ENCODE results near the gene EPN3.

The EPN3 gene

DNA sequence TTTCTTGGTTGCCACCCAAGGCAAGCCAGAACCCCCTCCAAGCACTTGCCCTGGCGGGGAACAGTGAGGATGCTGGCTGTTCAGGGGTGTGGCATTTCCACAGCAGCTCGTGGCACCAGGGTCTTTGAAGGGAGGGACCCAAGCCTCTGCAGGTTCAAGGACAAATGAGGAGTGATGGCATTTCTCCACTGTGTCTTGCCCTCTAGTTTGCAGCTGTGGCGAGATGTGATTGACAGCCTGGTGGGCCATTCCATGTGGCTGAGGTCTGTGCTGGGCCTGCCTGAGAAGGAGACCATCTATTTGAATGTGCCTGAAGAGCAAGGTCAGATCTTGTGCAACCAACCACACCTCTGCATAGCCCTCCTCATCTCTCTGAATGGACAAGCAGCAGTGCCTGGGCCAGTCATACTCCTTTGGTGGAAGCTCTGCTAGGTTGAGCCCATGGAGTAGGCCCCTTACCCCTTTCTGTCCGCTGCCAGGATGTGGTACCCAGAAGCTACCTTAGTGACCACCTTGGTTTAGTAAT lies 4.5 kb upstream of the EPN3 start:
- POLR2A ChIA-PET = interaction anchor here (0.7 to 1.1 kb wide), 2 partner anchors 9 to 29 kb away, joined by 3 to 5 read pairs; no protein-coding TSS in a partner anchor

DNA sequence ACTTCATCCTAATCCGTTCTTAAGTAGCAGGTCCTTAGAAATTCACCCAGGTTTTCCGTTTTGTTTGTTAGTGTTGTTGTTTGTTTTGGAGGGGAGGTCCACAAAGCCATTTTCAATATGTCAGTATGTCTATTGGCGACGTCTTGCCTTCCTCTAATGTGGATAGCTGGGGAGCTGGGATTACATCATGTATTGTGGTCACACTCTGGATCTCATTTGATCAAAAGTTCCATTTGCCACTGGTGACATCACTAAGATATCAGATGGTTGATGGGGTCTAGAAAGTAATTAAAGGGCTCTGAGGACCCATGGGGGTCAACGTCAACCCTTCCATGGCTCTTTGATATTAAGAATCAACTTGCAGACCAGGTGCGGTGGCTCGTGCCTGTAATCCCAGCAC lies 2.7 kb upstream of the EPN3 start:
- no peak overlapping the region for H3K4me3 ChIP-seq (ENCODE audit: low read depth, low read length)
- ChIA-PET POLR2A (no interaction called here), CTCF (interaction anchor here (0.6 to 0.8 kb wide), 2 partner anchors 15 to 600 kb away, joined by 3 read pairs; no protein-coding TSS in a partner anchor)
- H3K27ac ChIP-seq (ENCODE audit: extremely low read depth, low read depth, low read length) = no peak overlapping the region
- no peaks in the 10 kb centered on the region for H3K9me3 ChIP-seq (ENCODE audit: control insufficient read depth, insufficient read depth, low read depth, low read length)
- no peaks in the 10 kb centered on the region for H3K36me3 ChIP-seq (ENCODE audit: control insufficient read depth in 2 of 2, insufficient read depth in 1 of 2, low read length in 2 of 2)
- peaks cover 19% of the 10 kb centered on the region for H3K4me1 ChIP-seq (ENCODE audit: control insufficient read depth, insufficient read depth, low read length)
- TF ChIP-seq ZNF449 (tag by site-specific recombination; IDR thresholded peaks at IDR 0.05) (no peak), ZSCAN16 (tag by site-specific recombination; IDR thresholded peaks at IDR 0.05) (no peak), ZNF292 (tag by site-specific recombination; IDR thresholded peaks at IDR 0.05; ENCODE audit: borderline replicate concordance, low read depth) (no peak)
- TF ChIP-seq, protein P1, sequence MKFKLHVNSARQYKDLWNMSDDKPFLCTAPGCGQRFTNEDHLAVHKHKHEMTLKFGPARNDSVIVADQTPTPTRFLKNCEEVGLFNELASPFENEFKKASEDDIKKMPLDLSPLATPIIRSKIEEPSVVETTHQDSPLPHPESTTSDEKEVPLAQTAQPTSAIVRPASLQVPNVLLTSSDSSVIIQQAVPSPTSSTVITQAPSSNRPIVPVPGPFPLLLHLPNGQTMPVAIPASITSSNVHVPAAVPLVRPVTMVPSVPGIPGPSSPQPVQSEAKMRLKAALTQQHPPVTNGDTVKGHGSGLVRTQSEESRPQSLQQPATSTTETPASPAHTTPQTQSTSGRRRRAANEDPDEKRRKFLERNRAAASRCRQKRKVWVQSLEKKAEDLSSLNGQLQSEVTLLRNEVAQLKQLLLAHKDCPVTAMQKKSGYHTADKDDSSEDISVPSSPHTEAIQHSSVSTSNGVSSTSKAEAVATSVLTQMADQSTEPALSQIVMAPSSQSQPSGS (tag by site-specific recombination; IDR thresholded peaks at IDR 0.05; ENCODE audit: low read depth) = peak; percentile 80

More for the DNA sequence above, 4.5 kb upstream of the EPN3 start:
- CTCF ChIA-PET = no interaction called here
- Histone ChIP-seq H3K9me3 (ENCODE audit: control insufficient read depth, insufficient read depth, low read depth, low read length) (no peaks in the 10 kb centered on the region), H3K27ac (ENCODE audit: extremely low read depth, low read depth, low read length) (no peak overlapping the region), H3K36me3 (ENCODE audit: control insufficient read depth in 2 of 2, insufficient read depth in 1 of 2, low read length in 2 of 2) (no peaks in the 10 kb centered on the region), H3K4me3 (ENCODE audit: low read depth, low read length) (no peak overlapping the region), H3K4me1 (ENCODE audit: control insufficient read depth, insufficient read depth, low read length) (peaks cover 10% of the 10 kb centered on the region)
- TF ChIP-seq SP3 (tag by site-specific recombination; IDR thresholded peaks at IDR 0.05) (no peak), ZNF629 (tag by site-specific recombination; IDR thresholded peaks at IDR 0.05) (no peak)

- ChIA-PET CTCF (interaction anchor here (0.5 to 1.5 kb wide), 6 partner anchors 11 to 711 kb away, joined by 3 read pairs; no protein-coding TSS in a partner anchor), POLR2A (interaction anchor here (0.6 to 3.1 kb wide), 2 partner anchors 10 to 134 kb away, joined by 3 to 12 read pairs; partner anchors contain the start of gene LRRC59)
- H3K4me3 ChIP-seq (ENCODE audit: low read depth, low read length) = no peak overlapping the region
- no peaks in the 10 kb centered on the region for H3K36me3 ChIP-seq (ENCODE audit: control insufficient read depth in 2 of 2, insufficient read depth in 1 of 2, low read length in 2 of 2)
- H3K9me3 ChIP-seq (ENCODE audit: control insufficient read depth, insufficient read depth, low read depth, low read length) = no peaks in the 10 kb centered on the region
- peaks cover 19% of the 10 kb centered on the region for H3K4me1 ChIP-seq (ENCODE audit: control insufficient read depth, insufficient read depth, low read length)
- H3K27ac ChIP-seq (ENCODE audit: extremely low read depth, low read depth, low read length) = no peak overlapping the region
- TF ChIP-seq KLF16 (tag by site-specific recombination; IDR thresholded peaks at IDR 0.05) (no peak), PRDM10 (tag by site-specific recombination; IDR thresholded peaks at IDR 0.05) (peak; percentile 71; the same call in 1 of the 2 replicates), ZIC2 (tag by site-specific recombination; IDR thresholded peaks at IDR 0.05) (no peak), ZNF692 (tag by site-specific recombination; IDR thresholded peaks at IDR 0.05) (peak; percentile 53; the same call in 1 of the 2 replicates), ZNF670 (tag by site-specific recombination; IDR thresholded peaks at IDR 0.05; ENCODE audit: low read depth) (no peak), ZNF473 (tag by site-specific recombination; IDR thresholded peaks at IDR 0.05) (no peak), KLF10 (tag by site-specific recombination; IDR thresholded peaks at IDR 0.05) (no peak), ZNF248 (tag by site-specific recombination; IDR thresholded peaks at IDR 0.05) (no peak), GLIS1 (tag by site-specific recombination; IDR thresholded peaks at IDR 0.05) (peak; percentile 23; the same call in 1 of the 2 replicates), ZNF600 (tag by site-specific recombination; IDR thresholded peaks at IDR 0.05) (0 out of 2 replicates have a peak, but pooled peaks have one; percentile 12), ZBTB11 (tag by site-specific recombination; conservative IDR thresholded peaks at IDR 0.05; ENCODE audit: low read depth) (no peak), TRIM28 (IDR thresholded peaks at IDR 0.05; ENCODE audit: borderline replicate concordance, low read length) (no peak)
Observed at GRCh38 chr17:50531428-50532025, 1.0 kb upstream of the EPN3 start.

All from HEK293 (cell line).